ENCODE results near the gene EDNRA.

- TF ChIP-seq CTCF (conservative IDR thresholded peaks at IDR 0.05 in 1 of 2, IDR thresholded peaks at IDR 0.05 in 1 of 2; ENCODE audit: extremely low read depth in 1 of 2, insufficient read depth in 1 of 2, low read depth in 1 of 2, low read length in 2 of 2), result no peak
- TF ChIP-seq EZH2 (IDR thresholded peaks at IDR 0.05; ENCODE audit: borderline replicate concordance, low read length), result no peak
These were observed 86.4 kb downstream of the EDNRA start for GRCh38 chr4:147567276-147567675.
